Naive thymus-derived CD4-positive, alpha-beta T cell (primary cell): ENCODE data around the gene KLHL13. TPM values are rescaled to one million over a fixed set of nuclear protein-coding genes. Genes with fewer than 3 reads are reported as not detected.
"Not testable (repeated sequence)": the region's sequence is repeated elsewhere in the genome, so short reads cannot be mapped to it uniquely, and the experiment has no call there.

Experiments used
- ATAC-seq: fragments of 150-1000 bp; cut with Tn5 transposase; 2 replicates; pipeline ENCODE4 v1.10.0; 2021; ENCODE audit warnings: mild to moderate bottlenecking, moderate library complexity
- CTCF ChIA-PET: fragments of 350-600 bp; sonication (Branson Sonifier 250); formaldehyde crosslinking; loops from one replicate; lab custom pipeline; 2021; ENCODE audit warnings: antibody characterized with exemption; lab: Charles Lee
- POLR2A ChIA-PET: fragments of 350-600 bp; sonication (Branson Sonifier 250); formaldehyde crosslinking; loops from one replicate; lab custom pipeline; 2021; ENCODE audit warnings: antibody characterized with exemption, inconsistent platforms; lab: Charles Lee
- DNase-seq, 9 donors: peaks; one replicate each; pipeline versions ENCODE4 v3.0.0 to v3.0.0-alpha.2; 2020 to 2022; ENCODE audit warnings: mixed read lengths in 1 of 9
- H3K27ac ChIP-seq: one replicate; pipeline ENCODE4 v1.7.0; 2013; ENCODE audit warnings: mild to moderate bottlenecking, low read depth, low read length, moderate library complexity
- H3K27me3 ChIP-seq, 2 donors: one replicate each; pipeline ENCODE4 v1.7.0; 2013; ENCODE audit warnings: low read length in 2 of 2, mild to moderate bottlenecking in 2 of 2, moderate library complexity in 2 of 2; ENCODE audit not compliant: control insufficient read depth in 2 of 2, insufficient read depth in 2 of 2
- H3K36me3 ChIP-seq, 3 experiments: 1 replicate in 2 of 3; 2 replicates in 1 of 3; pipeline ENCODE4 v1.7.0; 2013; ENCODE audit warnings: low read length in 3 of 3, mild to moderate bottlenecking in 3 of 3, moderate library complexity in 1 of 3; ENCODE audit not compliant: insufficient read depth in 3 of 3, control insufficient read depth in 2 of 3
- H3K4me1 ChIP-seq, 2 donors: one replicate each; pipeline ENCODE4 v1.7.0; 2013; ENCODE audit warnings: low read length in 2 of 2, mild to moderate bottlenecking in 2 of 2, moderate library complexity in 1 of 2; ENCODE audit not compliant: control insufficient read depth in 2 of 2, insufficient read depth in 2 of 2
- H3K4me3 ChIP-seq: 2 replicates; pipeline ENCODE4 v1.7.0; 2013; ENCODE audit warnings: mild to moderate bottlenecking, low read length
- H3K9me3 ChIP-seq, 3 experiments: 1 replicate in 2 of 3; 2 replicates in 1 of 3; pipeline ENCODE4 v1.7.0; 2013; ENCODE audit warnings: low read length in 3 of 3; ENCODE audit not compliant: control insufficient read depth in 2 of 3
- H3K27ac Mint-ChIP-seq, 9 donors: one replicate each; pipeline ENCODE4 v1.8.0; 2020 to 2022; ENCODE audit warnings: mixed read lengths in 9 of 9, mild to moderate bottlenecking in 8 of 9, moderate library complexity in 5 of 9, inconsistent platforms in 2 of 9
- H3K27me3 Mint-ChIP-seq, 5 donors: one replicate each; pipeline ENCODE4 v1.8.0; 2021 to 2022; ENCODE audit warnings: mixed read lengths in 5 of 5, mild to moderate bottlenecking in 1 of 5
- H3K36me3 Mint-ChIP-seq, 5 donors: one replicate each; pipeline ENCODE4 v1.8.0; 2020 to 2022; ENCODE audit warnings: mixed read lengths in 5 of 5, mild to moderate bottlenecking in 3 of 5, inconsistent platforms in 1 of 5
- H3K4me1 Mint-ChIP-seq, 7 donors: one replicate each; pipeline ENCODE4 v1.8.0; 2020 to 2022; ENCODE audit warnings: mixed read lengths in 7 of 7, mild to moderate bottlenecking in 3 of 7, inconsistent platforms in 1 of 7
- H3K4me3 Mint-ChIP-seq, 10 donors: one replicate each; pipeline ENCODE4 v1.8.0; 2020 to 2022; ENCODE audit warnings: mild to moderate bottlenecking in 10 of 10, mixed read lengths in 10 of 10, moderate library complexity in 6 of 10, inconsistent platforms in 2 of 10
- H3K9me3 Mint-ChIP-seq, 11 donors: one replicate each; pipeline ENCODE4 v1.8.0; 2020 to 2022; ENCODE audit warnings: mixed read lengths in 11 of 11, mild to moderate bottlenecking in 4 of 11, inconsistent platforms in 1 of 11, moderate library complexity in 1 of 11
- intact Hi-C, 2 donors: fragments of 100-400 bp; cut with micrococcal nuclease; formaldehyde crosslinking; loops; one replicate each; pipeline ENCODE4 v1.15.1; 2023
- polyA plus RNA-seq, 2 donors: library from polyadenylated mRNA; unstranded; fragments of 300-500 nt; fragmentation: Illumina TruSeq; gene quantifications; one replicate each; pipeline ENCODE4 v1.2.3, GENCODE V29; 2021
- total RNA-seq, 6 experiments: library from RNA in 5 of 6; stranded (reverse) in 5 of 6; gene quantifications; 1 replicate in 5 of 6; 2 replicates in 1 of 6; pipeline ENCODE4 v1.2.3 and lab custom pipeline; 2021 to 2026

KLHL13 gene
- total and polyA plus RNA-seq, 7 experiments from 2014 or later: 0.34 to 2.2 (median 1.1) TPM; not detected in 1

DNA sequence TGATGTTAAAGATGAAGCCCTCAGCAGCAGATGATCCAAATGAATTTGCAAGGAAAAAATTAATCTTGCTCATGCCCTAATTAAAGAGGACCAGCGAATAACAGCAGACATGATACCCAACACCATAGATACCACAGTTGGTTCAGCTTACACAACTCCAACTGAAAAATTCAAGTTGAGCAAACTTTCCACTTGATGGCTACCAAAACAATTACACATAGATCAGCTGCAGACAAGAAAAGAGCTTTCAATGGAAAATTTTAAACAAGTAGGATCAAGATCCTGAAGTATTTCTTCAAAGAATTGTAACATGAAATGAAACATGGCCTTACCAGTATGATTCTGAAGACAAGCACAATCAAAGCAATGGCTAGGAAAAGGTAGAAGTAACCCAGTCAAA is 90.0 kb downstream of the KLHL13 start:
- intact Hi-C loops: no loop called here
- no peaks in the 10 kb centered on the region for H3K4me1 ChIP-seq
- ChIA-PET POLR2A (no interaction called here), CTCF (no interaction called here)
- H3K4me1 Mint-ChIP-seq: no peaks in the 10 kb centered on the region
- H3K9me3 ChIP-seq: no peaks in the 10 kb centered on the region
- H3K27ac ChIP-seq: no peak overlapping the region
- DNase-seq (no peak), ATAC-seq (no peak)
- peaks cover 0 to 13% (median 5%) of the 10 kb centered on the region in 11 donors for H3K9me3 Mint-ChIP-seq
- H3K4me3 ChIP-seq: no peak overlapping the region
- H3K27ac Mint-ChIP-seq: no peak overlapping the region
- no peak overlapping the region for H3K4me3 Mint-ChIP-seq
- no peaks in the 10 kb centered on the region for H3K27me3 Mint-ChIP-seq
- peaks cover 0 to 4% (median 0%) of the 10 kb centered on the region in 5 donors for H3K36me3 Mint-ChIP-seq
- H3K27me3 ChIP-seq: no peaks in the 10 kb centered on the region
- H3K36me3 ChIP-seq: no peaks in the 10 kb centered on the region

DNA sequence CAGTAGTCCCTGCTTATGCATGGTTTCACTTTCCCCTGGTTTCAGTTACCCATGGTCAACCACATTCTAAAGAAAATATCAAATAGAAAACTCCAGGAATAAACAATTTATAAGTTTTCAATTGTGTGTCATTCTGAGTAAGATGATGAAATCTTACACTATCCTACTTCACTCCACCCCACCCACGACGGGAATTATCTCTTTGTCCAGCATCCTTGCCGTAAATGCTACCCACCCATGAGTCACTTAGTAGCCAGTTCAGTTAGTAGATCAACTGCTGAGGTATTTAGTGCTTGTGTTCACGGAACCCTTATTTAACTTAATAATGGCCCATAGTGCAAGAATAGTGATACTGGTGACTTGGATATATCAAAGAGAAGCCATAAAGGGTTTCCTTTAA is 91.4 kb downstream of the KLHL13 start:
- DNase-seq (no peak), ATAC-seq (no peak)
- Histone ChIP-seq H3K9me3 (no peaks in the 10 kb centered on the region), H3K27me3 (no peaks in the 10 kb centered on the region), H3K4me1 (no peaks in the 10 kb centered on the region), H3K4me3 (no peak overlapping the region), H3K36me3 (no peaks in the 10 kb centered on the region), H3K27ac (no peak overlapping the region)
- intact Hi-C loops: no loop called here
- peaks cover 0 to 13% (median 5%) of the 10 kb centered on the region in 11 donors for H3K9me3 Mint-ChIP-seq
- no peaks in the 10 kb centered on the region for H3K27me3 Mint-ChIP-seq
- POLR2A ChIA-PET: no interaction called here
- H3K4me3 Mint-ChIP-seq: no peak overlapping the region
- CTCF ChIA-PET: no interaction called here
- H3K36me3 Mint-ChIP-seq: peaks cover 0 to 4% (median 0%) of the 10 kb centered on the region in 5 donors
- H3K27ac Mint-ChIP-seq: no peak overlapping the region
- H3K4me1 Mint-ChIP-seq: no peaks in the 10 kb centered on the region

DNA sequence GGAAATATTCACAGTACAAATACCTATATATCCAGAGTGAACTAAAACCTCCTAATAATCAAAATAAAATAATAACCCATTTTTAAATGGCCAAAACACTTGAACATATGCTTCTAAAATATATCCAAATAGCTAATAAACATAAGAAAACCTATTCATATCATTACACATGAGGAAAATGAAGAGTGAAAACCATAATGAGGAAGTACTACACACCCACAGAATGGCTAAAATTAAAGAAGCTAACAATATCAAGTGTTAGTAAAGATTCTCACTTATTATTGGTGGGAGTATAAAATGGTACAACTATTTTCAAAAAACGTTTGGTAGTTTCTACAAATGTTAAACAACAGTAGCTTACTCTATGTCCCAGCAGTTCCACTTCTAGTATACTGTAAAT is 92.1 kb downstream of the KLHL13 start:
- Histone ChIP-seq H3K27ac (no peak overlapping the region), H3K4me3 (no peak overlapping the region), H3K36me3 (no peaks in the 10 kb centered on the region), H3K4me1 (no peaks in the 10 kb centered on the region), H3K27me3 (no peaks in the 10 kb centered on the region), H3K9me3 (no peaks in the 10 kb centered on the region)
- POLR2A ChIA-PET: no interaction called here
- intact Hi-C loops: no loop called here
- Mint-ChIP-seq H3K36me3 (peaks cover 0 to 4% (median 0%) of the 10 kb centered on the region in 5 donors), H3K4me1 (no peaks in the 10 kb centered on the region), H3K9me3 (peaks cover 0 to 13% (median 5%) of the 10 kb centered on the region in 11 donors), H3K27me3 (no peaks in the 10 kb centered on the region), H3K4me3 (no peak overlapping the region), H3K27ac (no peak overlapping the region)
- CTCF ChIA-PET: no interaction called here
- no peak for DNase-seq
- ATAC-seq: no peak

DNA sequence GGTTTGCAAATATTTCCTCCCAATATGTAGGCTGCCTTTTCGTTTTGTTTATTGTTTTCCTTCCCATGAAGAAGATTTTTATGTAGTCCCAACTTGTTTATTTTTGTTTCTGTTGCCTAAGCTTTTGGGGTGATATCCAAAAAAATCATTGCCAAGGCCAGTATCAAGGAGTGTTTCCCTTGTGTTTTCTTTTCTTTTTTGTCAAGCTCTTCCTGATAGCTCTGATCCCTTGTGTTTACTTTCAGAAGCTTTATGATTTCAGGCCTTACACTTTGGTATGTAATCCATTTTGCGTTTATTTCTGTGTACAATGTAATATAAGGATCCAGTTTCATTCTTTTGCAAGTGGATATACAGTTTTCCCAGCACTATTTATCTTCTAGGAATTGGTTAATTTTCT is 93.9 kb downstream of the KLHL13 start:
- Histone ChIP-seq H3K4me1 (no peaks in the 10 kb centered on the region), H3K27ac (no peak overlapping the region), H3K36me3 (no peaks in the 10 kb centered on the region), H3K27me3 (no peaks in the 10 kb centered on the region), H3K9me3 (no peaks in the 10 kb centered on the region), H3K4me3 (no peak overlapping the region)
- peaks cover 0 to 15% (median 5%) of the 10 kb centered on the region in 11 donors for H3K9me3 Mint-ChIP-seq
- ATAC-seq: no peak
- no peaks in the 10 kb centered on the region for H3K4me1 Mint-ChIP-seq
- no peak overlapping the region for H3K27ac Mint-ChIP-seq
- H3K27me3 Mint-ChIP-seq: no peaks in the 10 kb centered on the region
- H3K36me3 Mint-ChIP-seq: peaks cover 0 to 4% (median 0%) of the 10 kb centered on the region in 5 donors
- DNase-seq: no peak
- ChIA-PET CTCF (no interaction called here), POLR2A (no interaction called here)
- intact Hi-C loops: no loop called here
- no peak overlapping the region for H3K4me3 Mint-ChIP-seq

DNA sequence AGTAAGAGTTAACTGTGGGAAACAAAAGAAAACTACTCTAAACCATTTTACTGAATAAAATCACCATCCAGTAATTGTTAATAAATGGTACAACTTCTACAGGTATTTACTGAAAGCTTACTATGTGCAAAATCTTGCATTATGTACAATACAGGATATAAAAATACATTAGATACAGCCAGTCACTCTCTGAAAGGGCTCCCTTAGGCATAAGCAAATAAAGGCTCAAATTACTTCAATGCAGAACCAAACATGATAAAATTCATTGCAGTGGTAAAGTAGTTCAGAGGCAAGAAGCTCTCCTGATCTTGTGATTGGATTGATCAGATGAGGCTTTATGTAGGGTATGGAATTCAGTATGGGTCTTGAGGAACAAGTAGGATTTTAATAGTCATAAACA is 100.2 kb downstream of the KLHL13 start:
- CTCF ChIA-PET: no interaction called here
- H3K9me3 ChIP-seq: no peaks in the 10 kb centered on the region
- no peaks in the 10 kb centered on the region for H3K27me3 ChIP-seq
- ATAC-seq (no peak), DNase-seq (no peak)
- H3K27ac ChIP-seq: no peak overlapping the region
- Mint-ChIP-seq H3K4me1 (no peaks in the 10 kb centered on the region), H3K27me3 (no peaks in the 10 kb centered on the region), H3K27ac (no peak overlapping the region), H3K4me3 (no peak overlapping the region), H3K9me3 (peaks cover 0 to 23% (median 4%) of the 10 kb centered on the region in 11 donors), H3K36me3 (peaks cover 0 to 5% (median 0%) of the 10 kb centered on the region in 5 donors)
- H3K4me3 ChIP-seq: no peak overlapping the region
- intact Hi-C loops: no loop called here
- no peaks in the 10 kb centered on the region for H3K4me1 ChIP-seq
- no peaks in the 10 kb centered on the region for H3K36me3 ChIP-seq
- POLR2A ChIA-PET: no interaction called here

DNA sequence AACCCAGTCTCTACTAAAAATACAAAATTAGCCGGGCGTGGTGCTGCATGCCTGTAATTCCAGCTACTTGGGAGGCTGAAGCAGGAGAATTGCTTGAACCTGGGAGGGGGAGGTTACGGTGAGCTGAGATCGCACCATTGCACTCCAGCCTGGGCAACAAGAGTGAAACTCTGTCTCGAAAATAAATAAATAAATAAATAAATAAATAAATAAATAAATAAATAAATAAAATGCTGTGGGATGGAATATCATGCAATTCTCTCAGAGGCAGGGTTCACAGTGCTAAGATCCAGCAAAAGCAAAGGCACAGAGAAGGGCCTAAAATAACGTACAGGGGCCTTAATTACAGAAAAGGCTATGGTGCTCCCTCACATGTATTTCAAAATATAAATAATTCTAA is 114.2 kb downstream of the KLHL13 start:
- DNase-seq, H3K36me3 Mint-ChIP-seq, H3K4me3 Mint-ChIP-seq, H3K27me3 ChIP-seq, H3K4me1 ChIP-seq, ATAC-seq, intact Hi-C loops, H3K27ac ChIP-seq, POLR2A ChIA-PET, H3K27ac Mint-ChIP-seq, H3K4me3 ChIP-seq, H3K4me1 Mint-ChIP-seq, H3K27me3 Mint-ChIP-seq, H3K9me3 ChIP-seq, H3K36me3 ChIP-seq, CTCF ChIA-PET, H3K9me3 Mint-ChIP-seq: not testable (repeated sequence)

DNA sequence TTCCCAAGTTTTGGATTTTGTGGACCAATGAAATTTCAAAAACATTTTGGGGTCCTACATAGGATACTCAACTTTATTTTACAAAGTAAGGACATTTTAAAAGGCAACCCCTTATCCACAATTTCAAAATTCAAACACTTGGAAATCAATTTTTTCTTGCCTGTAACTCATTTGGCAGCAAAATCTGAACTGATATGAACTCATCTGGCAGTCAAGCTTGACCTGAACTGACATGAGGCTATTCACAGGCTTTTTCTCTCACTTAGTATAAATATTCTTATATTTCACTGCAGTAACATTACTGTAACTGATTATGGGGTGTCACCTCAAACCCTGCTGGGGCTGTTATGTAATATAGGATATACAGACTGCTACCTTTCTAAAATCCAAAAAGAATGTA is 116.1 kb downstream of the KLHL13 start:
- H3K27ac Mint-ChIP-seq: no peak overlapping the region
- intact Hi-C loops: no loop called here
- ChIA-PET POLR2A (no interaction called here), CTCF (no interaction called here)
- no peaks in the 10 kb centered on the region for H3K4me1 Mint-ChIP-seq
- H3K36me3 ChIP-seq: no peaks in the 10 kb centered on the region
- no peaks in the 10 kb centered on the region for H3K9me3 ChIP-seq
- DNase-seq (no peak), ATAC-seq (no peak)
- H3K4me1 ChIP-seq: no peaks in the 10 kb centered on the region
- no peak overlapping the region for H3K4me3 ChIP-seq
- H3K27ac ChIP-seq: no peak overlapping the region
- no peak overlapping the region for H3K4me3 Mint-ChIP-seq
- no peaks in the 10 kb centered on the region for H3K27me3 Mint-ChIP-seq
- H3K27me3 ChIP-seq: no peaks in the 10 kb centered on the region
- peaks cover 0 to 3% (median 0%) of the 10 kb centered on the region in 11 donors for H3K9me3 Mint-ChIP-seq
- no peaks in the 10 kb centered on the region for H3K36me3 Mint-ChIP-seq
